Central memory CD8-positive, alpha-beta T cell (primary cell): ENCODE data around the gene HGS.

Source experiments
- ATAC-seq: fragments of 150-1000 bp; cut with Tn5 transposase; replicated peaks from 2 replicates; pipeline ENCODE4 v1.10.0; 2022; ENCODE audit warnings: mild to moderate bottlenecking, moderate FRiP score, moderate number of reproducible peaks; ENCODE audit not compliant: poor library complexity, severe bottlenecking; ENCODE audit errors: extremely low read depth
- DNase-seq, 2 donors: peaks; one replicate each; pipeline ENCODE4 v3.0.0; 2021; ENCODE audit warnings: low spot score in 2 of 2
- H3K27ac Mint-ChIP-seq: one replicate; pipeline ENCODE4 v1.8.0; 2022; ENCODE audit warnings: low read depth, mild to moderate bottlenecking, moderate library complexity, mixed read lengths
- H3K27me3 Mint-ChIP-seq: one replicate; pipeline ENCODE4 v1.8.0; 2022; ENCODE audit warnings: mixed read lengths
- H3K36me3 Mint-ChIP-seq: one replicate; pipeline ENCODE4 v1.8.0; 2022; ENCODE audit warnings: mild to moderate bottlenecking, moderate library complexity, mixed read lengths; ENCODE audit not compliant: insufficient read depth
- H3K4me1 Mint-ChIP-seq: one replicate; pipeline ENCODE4 v1.8.0; 2022; ENCODE audit warnings: mixed read lengths
- H3K4me3 Mint-ChIP-seq: one replicate; pipeline ENCODE4 v1.8.0; 2022; ENCODE audit warnings: mild to moderate bottlenecking, moderate library complexity, mixed read lengths
- H3K9me3 Mint-ChIP-seq: one replicate; pipeline ENCODE4 v1.8.0; 2022; ENCODE audit warnings: mixed read lengths

Gene HGS

DNA sequence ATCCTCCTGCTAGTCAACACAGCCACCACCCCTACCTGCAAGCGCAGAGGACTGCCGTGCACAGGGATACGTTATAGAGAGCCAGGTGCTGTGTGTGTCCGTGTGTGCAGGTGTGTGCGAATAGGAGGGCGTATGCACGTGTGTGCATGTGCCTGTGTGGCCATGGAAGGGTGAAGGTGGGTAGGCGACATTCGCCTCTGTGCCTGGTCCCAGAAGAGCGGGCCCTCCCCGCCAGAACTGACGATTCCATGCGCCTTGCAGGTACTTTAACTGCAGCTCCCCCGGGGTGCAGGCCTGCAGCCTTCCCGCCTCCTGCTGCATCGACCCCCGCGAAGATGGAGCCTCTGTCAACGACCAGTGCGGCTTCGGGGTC is 36.2 kb upstream of the HGS start:
- peaks cover 17% of the 10 kb centered on the region for H3K27me3 Mint-ChIP-seq
- no peaks in the 10 kb centered on the region for H3K9me3 Mint-ChIP-seq
- peaks cover 6% of the 10 kb centered on the region for H3K36me3 Mint-ChIP-seq
- H3K4me3 Mint-ChIP-seq = no peak overlapping the region
- H3K27ac Mint-ChIP-seq = no peak overlapping the region
- H3K4me1 Mint-ChIP-seq = no peaks in the 10 kb centered on the region
- DNase-seq (no peak), ATAC-seq (no peak)

DNA sequence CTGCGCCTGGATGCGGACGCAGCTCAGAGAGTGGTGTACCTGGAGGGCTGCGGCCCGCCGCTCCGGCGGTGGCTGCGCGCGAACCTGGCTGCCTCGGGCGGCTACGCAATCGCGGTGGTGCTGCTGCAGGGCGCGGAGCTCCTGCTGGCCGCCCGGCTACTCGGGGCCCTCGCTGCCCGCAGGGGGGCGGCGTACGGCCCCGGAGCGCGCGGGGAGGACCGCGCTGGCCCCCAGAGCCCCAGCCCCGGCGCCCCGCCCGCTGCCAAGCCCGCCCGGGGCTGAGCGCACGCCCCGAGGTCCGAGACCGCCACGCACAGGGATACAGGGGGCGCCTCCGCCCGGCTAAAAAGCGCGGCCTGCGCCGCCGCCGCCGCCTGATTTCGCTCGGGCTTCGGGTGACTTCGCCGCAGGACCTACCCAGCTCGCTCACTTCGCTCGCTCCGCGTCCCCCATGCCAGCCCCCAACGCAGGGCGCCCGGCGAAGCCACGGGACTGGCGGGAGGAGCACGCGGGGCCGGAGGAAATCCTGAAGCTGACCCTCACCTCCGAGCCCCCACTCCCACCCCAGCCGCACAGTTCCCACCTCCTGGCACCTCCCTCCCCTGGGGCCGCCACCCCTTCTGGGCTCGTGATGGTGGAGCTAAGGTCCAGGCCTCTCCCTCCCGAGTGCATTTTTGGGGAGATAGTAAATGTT is 35.7 kb upstream of the HGS start:
- DNase-seq (no peak), ATAC-seq (no peak)
- Mint-ChIP-seq H3K27me3 (peaks cover 19% of the 10 kb centered on the region), H3K9me3 (no peaks in the 10 kb centered on the region), H3K36me3 (peaks cover 7% of the 10 kb centered on the region), H3K27ac (no peak overlapping the region), H3K4me3 (no peak overlapping the region), H3K4me1 (no peaks in the 10 kb centered on the region)

DNA sequence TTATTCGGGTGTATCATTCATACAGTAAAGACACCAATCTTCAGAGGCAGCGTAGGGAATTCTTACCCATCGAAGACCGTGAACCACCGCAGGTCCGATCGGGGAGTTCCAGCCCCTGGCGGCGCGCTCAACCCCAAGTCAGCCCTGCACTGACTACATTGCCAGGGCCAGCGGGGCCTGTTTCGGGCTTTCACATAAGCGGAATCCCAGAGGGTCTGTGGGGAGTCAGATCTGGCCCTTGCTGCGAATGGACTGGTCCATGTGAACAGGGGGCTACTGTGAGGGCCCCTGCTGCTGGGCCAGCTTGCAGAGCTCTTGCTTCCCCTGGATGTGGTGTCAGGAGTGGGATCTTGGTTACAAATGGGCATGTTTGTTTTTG is 35.1 kb upstream of the HGS start:
- peaks cover 25% of the 10 kb centered on the region for H3K27me3 Mint-ChIP-seq
- no peaks in the 10 kb centered on the region for H3K9me3 Mint-ChIP-seq
- DNase-seq (no peak), ATAC-seq (no peak)
- no peak overlapping the region for H3K27ac Mint-ChIP-seq
- H3K4me3 Mint-ChIP-seq = no peak overlapping the region
- H3K4me1 Mint-ChIP-seq = no peaks in the 10 kb centered on the region
- peaks cover 7% of the 10 kb centered on the region for H3K36me3 Mint-ChIP-seq

DNA sequence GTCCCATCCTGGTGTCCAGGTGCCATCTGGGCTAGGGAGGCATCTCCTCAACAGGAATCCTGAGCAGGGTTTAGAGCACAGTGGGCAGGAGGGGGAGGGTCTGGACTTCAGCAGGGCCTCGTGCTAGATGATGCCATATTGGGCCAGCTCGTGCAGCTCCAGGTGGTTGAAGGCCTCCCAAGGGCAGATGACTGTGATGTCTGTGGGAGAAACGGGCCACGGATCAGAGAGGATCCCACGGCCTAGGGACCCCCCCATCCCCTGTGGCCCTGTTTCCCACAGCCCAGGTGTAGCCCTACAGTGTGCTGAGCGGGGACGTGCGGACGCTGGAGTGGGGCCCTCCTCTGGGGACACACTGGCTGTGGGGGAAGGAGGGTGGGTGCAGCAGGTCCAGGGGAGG is 32.9 kb upstream of the HGS start:
- H3K4me3 Mint-ChIP-seq = no peak overlapping the region
- DNase-seq = no peak

DNA sequence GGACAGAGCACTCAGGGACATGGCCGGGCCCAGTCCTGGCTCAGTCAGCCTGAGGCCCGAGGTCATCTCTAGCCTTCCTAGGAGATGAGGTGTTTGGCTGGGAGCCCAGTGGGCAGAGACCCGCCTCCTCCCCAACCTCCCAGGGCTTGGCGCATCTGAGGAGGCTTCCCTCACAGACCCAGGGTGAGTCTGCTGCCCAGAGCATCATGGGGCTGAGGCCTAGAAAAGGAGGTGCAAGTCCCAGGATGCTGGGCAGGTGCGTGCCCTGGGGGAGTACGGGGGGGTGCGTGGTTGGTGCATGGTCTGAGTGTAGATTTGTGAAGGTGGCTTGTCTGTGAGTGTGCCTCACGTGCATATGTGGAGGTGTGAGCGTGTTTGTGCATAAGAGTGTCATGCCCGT is 32.1 kb upstream of the HGS start:
- Mint-ChIP-seq H3K4me3 (no peak overlapping the region), H3K4me1 (no peaks in the 10 kb centered on the region), H3K9me3 (no peaks in the 10 kb centered on the region), H3K27ac (no peak overlapping the region), H3K27me3 (peaks cover 28% of the 10 kb centered on the region), H3K36me3 (peaks cover 7% of the 10 kb centered on the region)
- DNase-seq (no peak), ATAC-seq (no peak)

More for the DNA sequence above, 32.9 kb upstream of the HGS start:
- H3K36me3 Mint-ChIP-seq = peaks cover 7% of the 10 kb centered on the region
- H3K27ac Mint-ChIP-seq = no peak overlapping the region
- no peak for ATAC-seq
- H3K27me3 Mint-ChIP-seq = peaks cover 28% of the 10 kb centered on the region
- no peaks in the 10 kb centered on the region for H3K4me1 Mint-ChIP-seq
- H3K9me3 Mint-ChIP-seq = no peaks in the 10 kb centered on the region

DNA sequence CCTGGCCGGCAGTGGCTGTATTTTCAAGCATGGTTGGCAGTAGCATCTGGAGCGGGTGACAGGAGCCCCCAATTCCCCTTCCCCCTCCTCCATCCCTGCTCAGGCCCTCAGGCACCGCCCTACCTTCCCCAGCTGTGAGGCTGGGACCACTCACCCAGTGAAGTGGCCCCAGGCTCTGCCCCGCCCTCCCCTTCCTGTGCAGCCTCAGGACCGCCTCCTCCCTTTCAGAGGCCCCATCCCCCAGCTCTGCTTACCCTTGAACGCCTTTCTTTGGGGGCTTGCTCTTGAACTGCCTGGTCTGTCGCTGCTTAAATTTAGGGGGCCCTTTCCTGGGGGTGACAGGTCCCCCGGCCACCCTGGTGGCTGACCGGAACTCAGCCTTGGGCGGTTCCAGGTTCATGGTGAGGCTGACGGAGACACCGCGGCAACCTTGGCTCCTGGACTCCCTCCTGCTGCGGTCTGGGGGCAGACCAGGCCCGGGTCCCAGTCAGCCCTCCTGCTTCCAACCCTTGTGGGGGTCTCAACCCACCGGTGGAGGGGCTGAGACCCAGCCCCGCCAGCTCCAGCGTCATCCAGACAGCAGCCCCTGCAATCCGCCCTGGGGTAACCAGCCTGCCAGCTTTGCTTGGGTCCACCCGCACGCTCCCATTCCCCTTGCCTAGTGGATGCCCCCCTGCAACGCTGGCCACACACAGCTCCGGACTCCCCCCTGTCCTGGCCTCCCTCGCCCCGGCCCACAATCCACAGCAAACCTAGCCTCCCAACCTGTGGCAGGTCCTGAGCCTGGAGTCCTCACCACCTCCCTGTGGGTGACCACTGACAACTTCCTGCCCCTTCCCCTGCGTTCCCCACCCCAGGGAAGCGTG is 30.7 kb upstream of the HGS start:
- Mint-ChIP-seq H3K4me1 (no peaks in the 10 kb centered on the region), H3K27me3 (peaks cover 28% of the 10 kb centered on the region), H3K4me3 (peak overlapping the region; percentile 60), H3K36me3 (peaks cover 5% of the 10 kb centered on the region), H3K27ac (peak overlapping the region; percentile 48), H3K9me3 (no peaks in the 10 kb centered on the region)
- ATAC-seq (no peak), DNase-seq (no peak)

DNA sequence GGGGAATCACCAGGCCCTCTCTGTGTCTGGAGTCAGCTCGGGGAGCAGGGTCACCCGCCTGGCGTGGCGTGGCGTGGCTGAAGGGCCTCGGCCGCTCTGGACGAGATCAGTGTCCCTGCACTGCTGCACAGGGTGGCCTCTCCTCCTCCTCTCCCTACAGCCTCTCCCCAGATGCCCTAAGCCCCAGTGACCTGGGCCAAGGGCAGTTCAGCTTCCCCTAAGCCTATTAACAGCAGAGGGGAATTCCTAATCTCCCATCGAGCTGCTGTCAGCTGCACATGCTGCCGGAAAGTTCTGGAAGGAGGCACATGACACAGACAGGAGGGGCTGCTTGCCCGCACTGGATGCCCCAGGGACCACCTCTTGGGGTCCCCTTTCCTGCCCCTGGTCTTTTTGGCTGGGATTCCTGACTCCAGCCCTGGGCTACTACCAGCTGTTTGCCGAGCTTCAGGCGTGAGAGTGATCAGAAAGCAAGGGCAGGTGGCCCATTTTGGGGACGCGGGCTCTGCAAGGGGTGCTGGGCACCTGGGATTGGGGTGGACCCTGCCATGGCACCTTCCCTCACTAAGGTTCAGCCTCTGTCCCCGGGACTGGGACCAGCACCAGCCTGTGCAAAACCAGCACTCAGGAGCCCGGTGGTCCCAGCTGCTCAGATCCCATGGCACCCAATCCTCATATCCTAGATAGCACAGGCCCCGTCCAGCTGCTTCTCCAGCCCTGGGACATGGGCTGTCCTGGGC is 28.3 kb upstream of the HGS start:
- no peak for ATAC-seq
- Mint-ChIP-seq H3K36me3 (peaks cover 5% of the 10 kb centered on the region), H3K4me1 (no peaks in the 10 kb centered on the region)

DNA sequence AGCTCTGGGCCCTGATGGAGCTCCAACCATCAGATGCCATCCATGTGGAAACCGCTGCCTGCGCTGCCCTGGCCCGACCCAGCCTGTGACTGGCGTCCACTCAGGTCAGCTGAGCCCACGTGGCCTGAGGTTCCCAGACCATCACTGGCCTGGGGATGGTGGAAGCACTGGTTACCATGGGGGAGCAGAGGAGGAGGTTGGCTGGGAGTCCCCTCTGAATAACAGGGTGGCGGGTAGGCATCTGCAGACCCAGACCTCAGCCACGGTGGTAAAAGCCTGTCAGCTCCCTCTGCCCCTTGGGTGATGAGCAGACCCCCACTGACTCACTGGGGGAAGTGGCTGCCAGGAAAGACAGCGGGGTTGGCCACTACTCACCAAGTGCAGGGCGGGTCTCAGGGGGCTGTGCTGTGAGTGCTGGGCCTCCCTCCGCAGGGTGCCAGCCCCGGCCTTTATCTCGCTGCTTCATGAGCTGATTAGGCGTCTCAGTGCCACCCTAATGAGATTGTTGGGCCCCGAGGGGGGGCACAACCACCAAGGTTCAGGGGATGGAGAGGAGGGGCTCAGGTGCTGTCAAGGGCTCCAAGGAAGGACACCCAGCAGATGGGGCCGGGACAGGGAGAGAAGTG is 27.6 kb upstream of the HGS start, which contains the start of gene PDE6G:
Gene PDE6G, minus strand, starts transcription at position 425 of the 626 bp plus-strand sequence. CDS start 3,237 bp downstream, outside the sequence.
- Mint-ChIP-seq H3K36me3 (peaks cover 5% of the 10 kb centered on the region), H3K9me3 (no peaks in the 10 kb centered on the region), H3K4me3 (no peak within 1 kb of the TSS), H3K27ac (no peak within 1 kb of the TSS), H3K27me3 (peaks cover 20% of the 10 kb centered on the region), H3K4me1 (no peaks in the 10 kb centered on the region)
- DNase-seq (no peak), ATAC-seq (no peak)

More for the DNA sequence above, 28.3 kb upstream of the HGS start:
- Mint-ChIP-seq H3K9me3 (no peaks in the 10 kb centered on the region), H3K27me3 (peaks cover 20% of the 10 kb centered on the region), H3K27ac (no peak overlapping the region), H3K4me3 (no peak overlapping the region)
- no peak for DNase-seq

DNA sequence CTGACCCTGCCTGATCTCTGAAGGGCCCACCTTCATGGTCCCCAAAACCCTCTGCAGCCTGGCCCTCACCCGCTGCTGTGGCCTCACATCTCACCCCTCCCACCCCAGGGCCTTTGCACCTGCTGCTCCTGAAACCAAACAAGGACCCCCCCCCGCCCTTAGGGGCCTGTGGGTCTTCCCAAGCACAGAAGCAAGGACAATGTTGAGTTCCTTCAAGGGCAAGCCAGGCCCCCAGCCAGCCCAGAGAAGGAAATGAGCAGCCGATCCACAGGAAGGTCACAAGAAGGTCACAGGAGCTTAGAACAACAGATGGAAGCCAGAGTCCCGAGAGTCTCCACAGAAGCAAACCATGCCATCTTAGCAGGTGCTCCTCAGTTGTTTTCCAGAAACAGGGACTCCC is 27.0 kb upstream of the HGS start:
- Mint-ChIP-seq H3K27ac (no peak overlapping the region), H3K4me3 (no peak overlapping the region), H3K36me3 (peaks cover 2% of the 10 kb centered on the region), H3K27me3 (peaks cover 15% of the 10 kb centered on the region), H3K9me3 (no peaks in the 10 kb centered on the region), H3K4me1 (no peaks in the 10 kb centered on the region)
- ATAC-seq (no peak), DNase-seq (no peak)

DNA sequence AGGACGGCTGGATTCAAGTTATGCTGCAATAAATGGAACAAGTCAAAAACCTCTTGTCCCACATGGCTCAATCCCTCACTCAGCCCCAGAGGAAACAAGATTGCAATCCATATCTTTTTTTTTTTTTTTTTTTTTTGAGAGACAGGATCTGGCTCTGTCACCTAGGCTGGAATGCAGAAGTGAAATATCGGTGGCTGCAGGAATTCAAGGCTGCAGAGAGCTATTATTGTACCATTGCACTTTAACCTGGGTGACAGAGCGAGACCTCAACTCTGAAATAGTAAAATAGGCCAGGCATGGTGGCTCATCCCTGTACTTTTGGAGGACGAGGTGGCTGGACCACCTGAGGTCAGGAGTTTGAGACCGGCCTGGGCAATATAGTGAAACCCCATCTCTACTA is 24.8 kb upstream of the HGS start:
- H3K4me3 Mint-ChIP-seq = no peak overlapping the region
- peaks cover under 1% of the 10 kb centered on the region for H3K27me3 Mint-ChIP-seq
- H3K9me3 Mint-ChIP-seq = no peaks in the 10 kb centered on the region
- no peak overlapping the region for H3K27ac Mint-ChIP-seq
- peaks cover 4% of the 10 kb centered on the region for H3K4me1 Mint-ChIP-seq
- peaks cover 2% of the 10 kb centered on the region for H3K36me3 Mint-ChIP-seq
- no peak for ATAC-seq
- no peak for DNase-seq

DNA sequence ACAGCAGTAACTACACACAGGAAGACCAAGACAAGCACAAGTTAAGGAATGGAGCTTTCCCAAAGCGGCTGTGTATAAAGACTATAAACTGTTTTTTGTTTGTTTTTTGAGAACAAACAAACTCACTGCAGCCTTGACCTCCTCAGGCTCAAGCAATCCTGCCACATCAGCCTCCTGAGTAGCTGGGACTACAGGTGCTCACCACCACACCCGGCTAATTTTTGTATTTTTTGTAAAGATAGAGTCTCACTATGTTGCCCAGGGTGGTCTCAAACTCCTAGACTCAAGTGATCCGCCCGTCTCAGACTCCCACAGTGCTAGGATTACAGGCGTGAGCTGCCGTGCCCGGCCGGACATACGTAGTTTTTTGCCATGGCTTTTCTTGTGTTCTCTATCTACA is 23.4 kb upstream of the HGS start:
- Mint-ChIP-seq H3K9me3 (no peaks in the 10 kb centered on the region), H3K27ac (no peak overlapping the region), H3K4me1 (peaks cover 5% of the 10 kb centered on the region), H3K4me3 (no peak overlapping the region), H3K27me3 (no peaks in the 10 kb centered on the region), H3K36me3 (peaks cover 2% of the 10 kb centered on the region)
- ATAC-seq = no peak
- no peak for DNase-seq

DNA sequence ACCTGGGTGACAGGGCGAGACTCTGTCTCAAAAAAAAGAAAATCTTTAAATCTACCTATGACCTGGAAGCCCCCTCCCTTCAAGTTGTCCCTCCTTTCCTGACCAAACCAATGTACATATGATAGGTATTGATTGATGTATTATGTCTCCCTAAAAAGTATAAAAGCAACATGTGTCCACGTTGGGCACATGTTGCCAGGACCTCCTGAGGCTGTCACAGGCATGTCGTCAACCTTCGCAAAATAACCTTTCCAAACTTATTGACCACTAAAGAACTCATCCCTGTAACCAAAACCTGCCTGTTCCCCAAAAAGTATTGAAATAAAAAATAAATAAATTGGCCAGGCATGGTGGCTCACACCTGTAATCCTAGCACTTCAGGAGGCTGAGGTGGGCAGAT is 21.8 kb upstream of the HGS start:
- Mint-ChIP-seq H3K27ac (no peak overlapping the region), H3K36me3 (peaks cover 7% of the 10 kb centered on the region), H3K9me3 (no peaks in the 10 kb centered on the region), H3K27me3 (no peaks in the 10 kb centered on the region), H3K4me1 (peaks cover 21% of the 10 kb centered on the region), H3K4me3 (no peak overlapping the region)
- ATAC-seq = no peak
- DNase-seq = no peak
